Measurements from ENCODE around the gene CAVIN4. TPM values are rescaled to one million over a fixed set of nuclear protein-coding genes. Genes with fewer than 3 reads are reported as not detected.

CAVIN4 gene
- total and polyA plus RNA-seq, 2 donors (not counting 1 experiment from before 2014, with no cell fraction given): 0.07 to 0.17 TPM

DNA sequence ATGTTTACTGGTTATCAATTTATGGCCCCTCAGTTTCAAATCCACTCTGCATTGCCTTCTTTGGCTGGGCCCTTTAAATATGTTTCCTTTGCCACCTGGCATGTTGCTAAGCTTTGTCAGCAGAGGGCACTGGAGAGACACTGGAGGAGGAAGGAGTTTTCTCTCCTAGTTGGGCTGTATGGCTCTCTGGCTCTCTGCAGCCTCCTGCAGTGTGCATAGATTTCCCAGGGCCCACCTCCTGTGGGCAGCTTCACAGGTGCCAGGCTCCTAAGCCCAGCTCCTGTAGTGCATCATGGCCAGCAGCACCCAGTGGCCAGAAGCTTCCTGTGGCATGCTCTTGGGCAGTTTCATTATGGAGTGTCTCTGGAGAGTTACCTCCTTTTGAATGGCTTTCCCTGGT, 23.3 kb downstream of the CAVIN4 start:
- Histone ChIP-seq H3K36me3 (replicated peaks in 1 of 2; ENCODE audit: control extremely low read depth in 1 of 2, control insufficient read depth in 1 of 2, extremely low read depth in 1 of 2, insufficient read depth in 2 of 2, low read length in 1 of 2) (no peaks in the 10 kb centered on the region), H3K9me3 (ENCODE audit: control extremely low read depth in 1 of 3, control insufficient read depth in 2 of 3, insufficient read depth in 1 of 3, low read length in 2 of 3) (peaks cover 0 to 2% (median 0%) of the 10 kb centered on the region in 3 donors), H3K27ac (ENCODE audit: low read length in 2 of 2) (no peak overlapping the region), H3K4me3 (ENCODE audit: control extremely low read depth in 1 of 5, extremely low read depth in 1 of 5, insufficient read depth in 1 of 5, low read depth in 2 of 5, low read length in 4 of 5) (no peak overlapping the region), H4K20me1 (ENCODE audit: control insufficient read depth, insufficient read depth, low read length, poor library complexity, severe bottlenecking) (no peaks in the 10 kb centered on the region), H3K27me3 (replicated peaks in 1 of 4; ENCODE audit: control extremely low read depth in 1 of 4, control insufficient read depth in 3 of 4, insufficient read depth in 4 of 4, low read length in 3 of 4) (no peaks in the 10 kb centered on the region), H3K79me2 (ENCODE audit: control insufficient read depth, insufficient read depth, low read length) (no peaks in the 10 kb centered on the region), H3K4me2 (replicated peaks; ENCODE audit: low read depth, low read length, poor library complexity, severe bottlenecking) (no peak overlapping the region), H3K9ac (ENCODE audit: low read length) (no peak overlapping the region), H2AFZ (ENCODE audit: insufficient read depth, low read depth, low read length, poor library complexity, severe bottlenecking) (no peak overlapping the region), H3K4me1 (ENCODE audit: control insufficient read depth in 2 of 2, insufficient read depth in 2 of 2, low read length in 2 of 2) (peaks cover 11 to 13% of the 10 kb centered on the region in 2 donors)
- H3K9me3 Mint-ChIP-seq (ENCODE audit: insufficient read depth): no peaks in the 10 kb centered on the region
- intact Hi-C loops (cut with micrococcal nuclease): loop anchor here (5.0 kb wide), 1 partner anchor 711 kb away; no protein-coding TSS in a partner anchor
- peaks cover 20% of the 10 kb centered on the region for H3K4me1 Mint-ChIP-seq
- ChIA-PET POLR2A (no interaction called here), CTCF (interaction anchor here (1.1 to 2.6 kb wide), 3 partner anchors 10 to 710 kb away, joined by 3 to 10 read pairs (median 3); no protein-coding TSS in a partner anchor)
- DNase-seq (peak; percentile 35), ATAC-seq (ENCODE audit: low read depth) (no peak)
- no peaks in the 10 kb centered on the region for H3K27me3 Mint-ChIP-seq
- H3K27ac Mint-ChIP-seq: no peak overlapping the region
- TF ChIP-seq EZH2 (IDR thresholded peaks at IDR 0.05; ENCODE audit: borderline replicate concordance, insufficient read depth, low read depth, low read length, poor library complexity, severe bottlenecking) (no peak), CTCF (IDR thresholded peaks at IDR 0.05) (peak; percentile 37)
- H3K4me3 Mint-ChIP-seq: peak overlapping the region; percentile 18

- ChIA-PET POLR2A (no interaction called here), CTCF (interaction anchor here (0.7 to 2.6 kb wide), 5 partner anchors 8 to 711 kb away, joined by 3 to 10 read pairs (median 3); no protein-coding TSS in a partner anchor)
- Histone ChIP-seq H4K20me1 (ENCODE audit: control insufficient read depth, insufficient read depth, low read length, poor library complexity, severe bottlenecking) (no peaks in the 10 kb centered on the region), H3K36me3 (replicated peaks in 1 of 2; ENCODE audit: control extremely low read depth in 1 of 2, control insufficient read depth in 1 of 2, extremely low read depth in 1 of 2, insufficient read depth in 2 of 2, low read length in 1 of 2) (no peaks in the 10 kb centered on the region), H3K9ac (ENCODE audit: low read length) (no peak overlapping the region), H3K9me3 (ENCODE audit: control extremely low read depth in 1 of 3, control insufficient read depth in 2 of 3, insufficient read depth in 1 of 3, low read length in 2 of 3) (peaks cover 0 to 2% (median 0%) of the 10 kb centered on the region in 3 donors), H3K27ac (ENCODE audit: low read length in 2 of 2) (no peak overlapping the region), H3K79me2 (ENCODE audit: control insufficient read depth, insufficient read depth, low read length) (no peaks in the 10 kb centered on the region), H3K4me2 (replicated peaks; ENCODE audit: low read depth, low read length, poor library complexity, severe bottlenecking) (no peak overlapping the region), H3K27me3 (replicated peaks in 1 of 4; ENCODE audit: control extremely low read depth in 1 of 4, control insufficient read depth in 3 of 4, insufficient read depth in 4 of 4, low read length in 3 of 4) (peaks cover 0 to 7% (median 3%) of the 10 kb centered on the region in 4 experiments), H2AFZ (ENCODE audit: insufficient read depth, low read depth, low read length, poor library complexity, severe bottlenecking) (no peak overlapping the region), H3K4me1 (ENCODE audit: control insufficient read depth in 2 of 2, insufficient read depth in 2 of 2, low read length in 2 of 2) (peaks cover 11 to 13% of the 10 kb centered on the region in 2 donors), H3K4me3 (ENCODE audit: control extremely low read depth in 1 of 5, extremely low read depth in 1 of 5, insufficient read depth in 1 of 5, low read depth in 2 of 5, low read length in 4 of 5) (no peak overlapping the region)
- ATAC-seq (ENCODE audit: low read depth): no peak
- Mint-ChIP-seq H3K4me1 (peaks cover 20% of the 10 kb centered on the region), H3K9me3 (ENCODE audit: insufficient read depth) (no peaks in the 10 kb centered on the region), H3K4me3 (no peak overlapping the region), H3K27me3 (no peaks in the 10 kb centered on the region), H3K27ac (no peak overlapping the region)
- DNase-seq: peak; percentile 4
- intact Hi-C loops (cut with micrococcal nuclease): loop anchor here (5.0 kb wide), 1 partner anchor 710 kb away; no protein-coding TSS in a partner anchor
- WGBS (ENCODE audit: insufficient coverage): no CpG with 5 or more reads among the region's 2 CpGs
- peak; percentile 15 for TF ChIP-seq CTCF (IDR thresholded peaks at IDR 0.05)
- no peak for TF ChIP-seq EZH2 (IDR thresholded peaks at IDR 0.05; ENCODE audit: borderline replicate concordance, insufficient read depth, low read depth, low read length, poor library complexity, severe bottlenecking)
Observed at GRCh38 chr9:100602342-100602801, 24.5 kb downstream of the CAVIN4 start.
